ENCODE measurements around the gene NCBP3. TPM values are rescaled to one million over a fixed set of nuclear protein-coding genes. Genes with fewer than 3 reads are reported as not detected.
"Not testable (repeated sequence)": the region's sequence is repeated elsewhere in the genome, so short reads cannot be mapped to it uniquely, and the experiment has no call there.

NCBP3 gene
- total RNA-seq, 1 donor from 2014 or later: 24.5 TPM

DNA sequence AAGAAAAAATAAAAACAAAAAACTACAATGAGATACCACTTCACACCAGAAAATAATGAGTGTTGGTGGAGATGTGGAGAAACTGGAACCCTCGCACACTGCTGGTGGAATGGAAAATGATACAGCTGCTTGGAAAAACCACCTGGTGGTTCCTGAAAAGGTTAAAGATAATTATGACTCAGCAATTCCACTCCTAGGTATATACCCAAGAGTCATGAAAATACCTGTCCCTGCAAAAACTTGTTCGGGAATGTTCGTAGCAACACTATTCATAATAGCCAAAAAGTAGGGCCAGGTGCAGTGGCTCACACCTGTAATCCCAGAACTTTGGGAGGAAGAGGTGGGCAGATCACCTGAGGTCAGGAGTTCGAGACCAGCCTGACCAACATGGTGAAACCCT is 36.9 kb downstream of the NCBP3 start:
- DNase-seq: no peak

DNA sequence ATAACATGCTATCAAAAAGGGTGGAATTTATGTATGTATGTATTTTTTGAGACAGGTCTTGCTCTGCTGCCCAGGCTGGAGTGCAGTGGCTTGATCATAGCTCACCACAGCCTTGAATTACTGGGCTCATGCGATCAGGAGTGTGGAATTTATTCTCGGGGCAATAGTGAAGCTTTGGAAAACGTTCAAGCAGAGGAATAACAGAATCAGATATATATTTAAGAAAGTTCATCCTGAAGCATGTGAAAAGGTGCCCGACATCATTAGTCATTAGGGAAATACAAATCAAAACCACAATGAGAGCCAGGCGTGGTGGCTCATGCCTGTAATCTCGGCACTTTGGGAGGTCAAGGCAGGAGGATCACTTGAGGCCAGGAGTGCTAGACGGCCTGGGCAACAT is 37.3 kb downstream of the NCBP3 start:
- no peak for DNase-seq

- no peak for DNase-seq
Observed at GRCh38 chr17:3805581-3805980, 40.5 kb downstream of the NCBP3 start.

- DNase-seq: no peak
Observed at GRCh38 chr17:3804503-3804931, 41.5 kb downstream of the NCBP3 start.

DNA sequence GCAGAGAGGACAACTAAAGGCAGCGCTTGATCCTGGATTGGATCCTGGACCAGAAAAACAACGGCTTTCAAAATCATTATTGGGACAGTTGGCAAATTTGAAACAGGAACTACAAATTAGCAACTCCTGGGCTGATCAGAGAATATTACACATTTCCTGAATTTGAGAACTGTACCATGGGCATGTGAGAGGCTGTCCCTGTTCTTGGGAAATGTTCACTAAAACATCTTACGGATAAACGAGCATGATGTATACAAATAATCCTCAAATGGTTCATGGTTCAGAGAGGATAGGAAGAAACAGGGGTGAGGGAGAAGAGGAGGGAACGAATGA is 42.8 kb downstream of the NCBP3 start:
- DNase-seq: no peak

GRCh38 chr17:3802461-3803307 is 43.4 kb downstream of the NCBP3 start:
- DNase-seq: no peak

- DNase-seq: no peak
Observed at GRCh38 chr17:3801792-3802191, 44.3 kb downstream of the NCBP3 start.

DNA sequence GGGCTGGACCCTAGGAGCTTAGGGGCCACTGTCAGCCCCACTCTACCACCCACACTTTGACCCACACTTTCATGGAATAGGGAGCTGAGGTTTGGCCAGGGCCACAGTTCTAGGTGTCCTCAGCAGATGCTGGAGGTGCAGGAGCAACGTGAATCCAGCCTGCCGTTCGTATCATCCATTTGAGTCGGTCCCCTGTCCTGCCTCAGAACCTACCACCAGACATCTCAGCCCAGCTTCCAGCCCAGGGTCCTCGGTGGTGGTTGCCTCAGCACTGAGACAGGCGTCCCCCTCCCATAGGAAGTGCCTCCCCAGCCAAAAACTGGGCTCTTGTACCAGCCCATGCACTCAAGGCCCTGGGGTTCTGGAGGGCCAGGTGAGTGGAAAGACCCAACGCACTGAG is 44.7 kb downstream of the NCBP3 start:
- no peak for DNase-seq

DNA sequence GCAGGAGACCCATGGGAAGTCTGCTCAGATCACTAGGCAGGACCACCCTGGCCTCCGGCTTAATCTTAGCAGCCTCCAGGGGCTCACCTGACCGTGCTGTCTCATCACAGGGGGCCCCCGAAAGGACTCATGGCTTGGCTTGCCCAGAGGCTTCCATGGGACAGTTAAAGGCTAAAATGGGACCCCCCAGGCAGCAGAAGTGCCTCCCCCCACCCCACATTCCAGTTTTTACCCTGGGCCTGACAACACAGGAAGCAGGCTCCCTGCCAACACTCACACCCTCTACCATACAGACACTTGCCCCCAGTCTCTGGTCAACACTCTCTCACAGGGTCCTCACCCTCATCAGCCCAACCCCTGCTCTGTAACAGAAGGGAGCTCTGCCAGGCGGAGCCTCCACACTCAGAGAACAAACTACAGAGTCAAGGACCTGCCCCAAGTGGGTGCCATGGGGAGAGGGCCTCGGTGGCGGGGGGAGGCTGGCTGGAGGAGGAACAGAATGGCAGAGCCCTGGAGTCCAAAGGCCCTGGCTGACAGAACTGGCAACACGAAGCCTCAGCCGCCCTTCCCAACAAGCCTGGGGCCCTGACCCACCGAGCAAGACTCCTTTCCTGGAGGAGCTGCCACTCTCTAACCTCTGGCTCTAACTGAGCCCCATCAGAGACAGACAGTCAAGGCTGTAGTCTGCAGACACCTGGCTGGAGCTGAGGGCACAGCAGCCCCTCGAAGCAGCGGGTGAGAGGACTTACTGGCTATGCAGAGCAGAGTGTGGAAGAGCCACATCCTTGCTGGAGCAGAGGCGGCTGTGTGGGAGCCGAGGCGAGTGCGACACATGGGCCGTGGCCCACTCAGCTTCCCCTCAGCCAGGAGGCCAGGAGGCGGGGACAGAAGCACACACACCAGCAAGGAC is 45.4 kb downstream of the NCBP3 start, which contains the start of gene ITGAE:
ITGAE (minus strand) TSS at position 827 of the 910 bp plus-strand sequence; CDS start at position 783, 44 bp downstream.
- DNase-seq: no peak

GRCh38 chr17:3799181-3799945 is 46.7 kb downstream of the NCBP3 start:
- no peak for DNase-seq

- no peak for DNase-seq
Observed at GRCh38 chr17:3798273-3799180, 47.5 kb downstream of the NCBP3 start.

DNA sequence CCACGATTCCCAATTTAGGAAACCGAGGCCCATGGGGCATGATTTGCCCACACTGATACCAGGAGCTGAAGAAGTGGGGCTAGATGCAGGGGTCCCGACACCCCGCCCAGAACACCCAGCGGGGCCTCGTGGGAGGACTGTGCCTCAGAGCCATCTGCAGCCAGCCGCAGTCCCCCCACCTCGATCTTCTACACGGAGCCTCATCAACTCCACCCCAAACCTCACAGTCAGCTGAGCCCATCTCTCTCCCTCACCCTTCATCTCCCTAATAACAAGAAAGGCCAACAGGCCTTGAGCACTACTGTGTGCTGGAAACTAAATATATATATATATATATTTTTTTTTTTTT is 49.2 kb downstream of the NCBP3 start:
- DNase-seq: no peak

DNA sequence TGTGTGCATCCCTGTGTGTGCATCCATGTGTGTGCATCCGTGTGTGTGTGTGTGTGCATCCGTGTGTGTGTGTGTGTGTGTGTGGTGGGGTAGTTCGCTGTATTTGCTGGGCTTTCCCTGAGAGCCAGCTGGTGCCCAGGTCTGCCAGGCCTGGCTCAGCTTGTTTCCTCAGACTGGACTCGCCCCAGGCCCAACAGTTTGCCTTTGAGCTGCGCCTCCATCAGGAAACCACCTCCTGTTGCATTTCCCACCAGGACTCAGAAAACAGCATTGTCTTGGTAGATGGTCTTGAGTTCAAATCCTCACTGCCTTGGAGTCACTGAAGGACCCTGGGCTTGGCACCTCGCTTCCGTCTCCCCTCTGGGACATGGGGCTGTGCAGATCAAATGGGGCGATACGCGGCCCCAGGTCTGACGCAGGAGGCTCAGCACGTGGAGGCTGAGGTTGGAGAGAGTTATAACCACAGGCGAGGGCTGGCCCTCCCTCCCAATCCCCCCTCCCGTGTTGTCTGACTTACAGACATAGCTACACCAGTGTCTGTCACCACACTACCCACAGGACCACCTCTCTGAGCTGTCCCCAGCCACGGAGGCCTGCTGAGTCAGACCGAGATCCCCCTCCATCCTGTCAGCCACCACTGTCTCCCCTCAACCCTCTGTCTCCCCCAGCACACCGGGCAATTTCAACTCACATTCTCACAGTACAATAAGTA is 49.8 kb downstream of the NCBP3 start:
- no peak for DNase-seq

DNA sequence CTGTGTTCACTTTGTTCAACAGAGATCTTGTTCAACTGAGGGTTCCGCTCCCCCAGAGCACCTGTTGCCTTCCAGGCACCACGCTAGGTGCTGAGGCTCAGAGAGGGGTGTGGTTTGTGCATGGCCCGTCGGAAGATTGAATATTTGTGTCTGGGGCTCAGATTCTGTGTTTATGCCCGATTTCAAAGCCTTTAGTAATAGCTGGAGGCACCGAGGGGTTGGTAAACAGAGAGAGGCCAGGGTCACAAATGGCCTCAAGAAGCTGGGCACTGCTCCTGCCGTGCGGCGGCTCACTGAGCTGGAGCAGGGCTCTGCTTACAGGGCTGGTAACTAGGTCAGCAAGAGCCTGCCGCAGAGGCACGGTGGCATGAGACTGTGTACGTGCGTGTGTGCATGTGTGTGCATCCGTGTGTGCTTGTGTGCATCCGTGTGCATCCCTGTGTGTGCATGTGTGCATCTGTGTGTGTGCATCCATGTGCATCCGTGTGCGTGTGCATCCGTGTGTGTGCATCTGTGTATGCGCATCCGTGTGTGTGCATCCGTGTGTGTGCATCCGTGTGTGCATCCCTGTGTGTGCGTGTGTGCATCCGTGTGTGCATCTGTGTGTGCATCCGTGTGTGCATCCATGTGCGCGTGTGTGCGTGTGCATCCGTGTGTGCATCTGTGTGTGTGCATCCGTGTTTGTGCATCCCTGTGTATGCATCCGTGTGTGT is 50.5 kb downstream of the NCBP3 start:
- no peak for DNase-seq

DNA sequence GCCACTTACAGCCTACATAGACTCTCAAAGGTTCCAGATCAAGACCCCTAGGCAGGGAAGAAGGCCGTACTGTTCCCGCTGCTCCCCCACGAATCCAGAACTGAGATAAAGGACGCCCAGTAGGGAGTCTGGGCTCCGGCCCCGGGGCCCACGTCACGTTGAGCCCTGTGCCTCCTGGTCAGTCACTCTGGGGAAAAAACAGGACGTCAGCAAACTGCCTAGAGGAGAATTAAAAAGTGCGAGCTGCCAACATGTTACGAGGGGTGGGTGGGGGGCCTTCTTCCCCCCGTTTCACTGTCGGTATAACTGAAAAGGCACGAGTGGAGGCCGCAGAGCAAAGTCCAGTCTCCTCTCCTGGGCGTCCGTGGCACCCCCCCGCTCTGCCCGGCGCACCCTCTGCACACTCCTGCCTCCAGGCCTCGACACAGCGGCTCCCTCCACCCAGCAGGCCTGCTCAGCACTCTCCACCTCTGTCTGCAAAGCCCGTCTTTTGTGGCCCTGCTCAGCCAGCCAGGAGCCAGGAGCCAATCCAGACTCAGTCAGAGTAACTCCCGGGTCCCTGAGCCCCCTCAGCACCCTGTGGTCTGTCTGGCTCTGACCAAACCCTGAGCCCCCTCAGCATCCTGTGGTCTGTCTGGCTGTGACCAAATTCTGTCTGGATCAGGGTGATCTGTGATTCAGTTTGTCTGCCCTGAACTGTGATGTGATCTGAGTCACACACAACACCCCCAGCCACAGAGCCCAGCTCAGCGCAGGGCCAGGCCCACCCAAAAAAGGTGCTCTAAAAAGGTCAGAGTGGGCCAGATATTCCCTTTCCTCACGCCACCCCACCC is 51.3 kb downstream of the NCBP3 start:
- no peak for DNase-seq

GRCh38 chr17:3794152-3794551 is 51.9 kb downstream of the NCBP3 start:
- not testable (repeated sequence) for DNase-seq

DNA sequence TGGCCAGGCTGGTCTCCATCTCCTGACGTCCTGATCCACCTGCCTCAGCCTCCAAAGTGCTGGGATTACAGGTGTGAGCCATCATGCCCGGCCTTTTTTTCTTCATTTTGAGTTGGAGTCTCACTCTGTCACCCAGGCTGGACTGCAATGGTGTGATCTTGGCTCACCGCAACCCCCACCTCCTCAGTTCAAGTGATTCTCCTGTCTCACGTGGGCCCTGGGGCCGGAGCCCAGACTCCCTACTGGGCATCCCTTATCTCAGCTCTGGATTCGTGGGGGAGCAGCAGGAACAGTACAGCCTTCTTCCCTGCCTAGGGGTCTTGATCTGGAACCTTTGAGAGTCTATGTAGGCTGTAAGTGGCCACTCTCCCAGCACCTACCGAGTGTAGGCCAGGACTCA is 52.8 kb downstream of the NCBP3 start:
- DNase-seq: not testable (repeated sequence)

GRCh38 chr17:3792481-3792880 is 53.6 kb downstream of the NCBP3 start:
- DNase-seq: peak; percentile 30

GRCh38 chr17:3788200-3788599 is 57.8 kb downstream of the NCBP3 start:
- no peak for DNase-seq
